Measurements from ENCODE around the gene RAB40A.
A peak's percentile ranks its signal among the peaks of the same experiment; 100 is the strongest.
"Not testable (repeated sequence)": the region's sequence is repeated elsewhere in the genome, so short reads cannot be mapped to it uniquely, and the experiment has no call there.

RAB40A gene

DNA sequence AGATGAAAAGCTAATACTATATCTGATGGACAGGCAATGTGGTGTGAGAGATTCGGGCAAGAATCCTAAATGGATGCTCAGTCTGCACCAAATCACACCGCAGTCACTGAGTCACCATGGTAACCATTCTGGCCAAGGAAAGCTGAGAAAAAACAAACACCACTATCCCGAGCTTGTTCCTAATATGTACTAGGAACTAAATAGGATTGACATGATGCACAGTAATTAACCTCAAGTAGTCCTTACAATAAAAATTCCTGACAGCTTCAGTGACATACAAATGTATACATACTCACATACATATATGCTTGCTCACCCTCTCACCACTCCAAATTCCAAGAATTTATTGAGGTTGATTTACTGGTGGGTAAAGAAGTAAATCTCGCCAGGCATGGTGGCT, 1.1 kb upstream of the RAB40A start:
- DNase-seq: no peak

DNA sequence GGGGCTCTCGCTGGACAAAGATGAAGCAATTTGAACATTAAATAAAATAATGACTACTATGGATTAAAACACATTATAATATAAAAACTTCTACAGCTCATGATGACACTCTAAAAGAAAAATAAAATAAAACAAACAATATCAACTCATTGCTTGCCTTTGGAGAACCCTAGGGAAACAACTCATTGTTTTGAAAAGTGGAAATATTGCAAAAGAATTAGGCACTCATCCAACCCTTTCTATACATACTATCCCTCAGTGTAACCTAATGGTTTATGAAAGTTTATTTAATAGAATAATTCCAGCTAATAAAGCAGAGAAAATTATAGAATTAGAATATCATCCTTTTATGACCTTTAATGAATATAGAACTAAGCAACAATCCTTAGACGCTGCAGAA, 718 bp downstream of the RAB40A start:
- no peak for DNase-seq

DNA sequence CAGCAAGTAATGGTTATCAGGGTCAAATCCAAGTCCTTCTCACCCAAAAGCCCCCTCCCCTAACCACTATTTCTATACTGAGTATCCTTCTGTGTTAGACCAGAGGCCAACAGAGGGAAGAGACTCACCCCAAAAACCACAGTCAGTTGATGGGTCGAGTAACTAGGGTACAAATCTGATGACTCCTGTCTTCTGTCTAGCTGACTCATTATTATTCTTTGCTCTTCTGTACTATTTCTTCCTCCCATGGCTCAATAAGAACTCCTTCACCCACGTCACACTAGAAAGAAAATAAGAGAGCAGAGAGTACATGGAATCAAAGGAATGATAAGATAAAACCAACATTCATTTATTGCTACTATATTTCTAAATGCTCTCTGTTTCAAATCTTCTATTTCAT, 2.0 kb downstream of the RAB40A start:
- DNase-seq: no peak

DNA sequence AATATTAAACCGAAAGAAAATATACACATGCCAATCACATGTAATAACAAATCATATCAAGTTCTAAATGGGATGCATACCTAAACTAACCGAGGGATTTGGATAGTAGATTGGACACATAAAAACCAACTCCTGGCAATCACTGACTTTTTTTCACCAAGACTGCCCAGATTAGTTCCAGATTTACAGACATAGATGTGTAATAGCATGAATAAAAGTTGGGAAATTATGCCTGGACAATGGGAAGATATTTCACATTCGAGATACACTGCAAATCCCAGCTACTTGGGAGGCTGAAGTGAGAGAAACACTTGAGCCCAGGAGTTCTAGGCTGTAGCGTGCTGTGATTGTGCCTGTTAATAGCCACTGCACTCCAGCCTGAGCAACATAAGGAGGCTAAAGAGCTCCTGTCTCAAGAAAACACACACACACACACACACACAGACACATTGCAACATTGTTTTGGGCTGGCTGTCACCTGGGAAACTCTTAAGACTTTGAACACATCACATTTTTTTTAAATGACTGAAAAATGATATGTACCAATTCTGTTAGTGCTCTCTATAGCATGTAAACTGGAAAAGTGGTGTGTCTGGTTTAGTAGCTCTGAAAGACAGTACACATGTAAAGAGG, 5.7 kb downstream of the RAB40A start:
- DNase-seq: no peak

DNA sequence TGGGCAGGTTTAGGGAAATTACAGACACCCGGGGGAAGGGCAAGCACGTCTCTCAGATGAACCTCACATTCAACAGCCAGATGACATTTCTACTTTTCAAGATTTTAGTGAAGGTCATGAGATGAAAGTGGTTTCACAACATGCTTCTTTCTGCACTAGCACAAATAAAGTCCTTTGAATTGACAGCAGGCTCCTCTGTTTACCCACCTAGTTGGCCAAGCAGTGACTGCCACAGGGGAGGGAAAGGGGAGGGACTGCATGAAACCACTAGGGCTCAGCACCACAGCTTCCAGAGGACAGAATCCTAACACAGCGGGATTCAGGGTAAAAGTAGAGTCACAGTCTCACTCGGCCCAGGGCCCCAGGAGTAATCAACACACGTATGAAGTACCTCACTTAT, 6.2 kb downstream of the RAB40A start:
- no peak for DNase-seq

DNA sequence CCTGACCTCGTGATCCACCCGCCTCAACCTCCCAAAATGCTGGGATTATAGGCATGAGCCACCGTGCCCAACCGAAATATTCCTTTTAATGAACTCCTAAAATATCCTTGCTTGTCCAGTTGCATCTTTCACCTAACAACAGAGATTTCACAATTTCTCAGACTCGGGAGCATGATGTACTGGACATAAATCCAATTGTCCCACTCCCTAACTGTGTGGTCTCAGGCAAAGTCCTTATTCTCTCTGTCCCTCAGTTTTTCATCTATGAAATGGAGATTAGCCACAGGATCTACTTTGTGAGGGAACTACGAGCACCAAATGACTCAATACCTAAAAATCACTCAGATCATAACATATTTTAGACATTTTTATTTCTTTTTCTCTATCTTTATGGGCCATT, 9.3 kb downstream of the RAB40A start:
- DNase-seq: no peak

DNA sequence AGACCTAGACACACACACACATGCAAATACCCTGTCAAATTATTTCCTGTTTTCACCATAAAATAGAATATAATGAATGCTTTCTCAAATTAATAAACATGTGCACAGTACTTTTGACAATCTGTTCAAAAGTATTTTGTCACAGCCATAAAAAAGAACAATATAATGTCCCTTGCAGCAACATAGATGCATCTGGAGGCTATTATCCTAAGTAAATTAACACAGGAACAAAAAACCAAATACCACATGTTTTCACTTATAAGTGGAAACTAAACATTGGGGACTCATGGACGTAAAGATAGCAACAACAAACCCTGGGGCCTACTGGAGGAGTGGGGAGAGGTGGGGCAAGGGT, 15.5 kb downstream of the RAB40A start:
- no peak for DNase-seq

DNA sequence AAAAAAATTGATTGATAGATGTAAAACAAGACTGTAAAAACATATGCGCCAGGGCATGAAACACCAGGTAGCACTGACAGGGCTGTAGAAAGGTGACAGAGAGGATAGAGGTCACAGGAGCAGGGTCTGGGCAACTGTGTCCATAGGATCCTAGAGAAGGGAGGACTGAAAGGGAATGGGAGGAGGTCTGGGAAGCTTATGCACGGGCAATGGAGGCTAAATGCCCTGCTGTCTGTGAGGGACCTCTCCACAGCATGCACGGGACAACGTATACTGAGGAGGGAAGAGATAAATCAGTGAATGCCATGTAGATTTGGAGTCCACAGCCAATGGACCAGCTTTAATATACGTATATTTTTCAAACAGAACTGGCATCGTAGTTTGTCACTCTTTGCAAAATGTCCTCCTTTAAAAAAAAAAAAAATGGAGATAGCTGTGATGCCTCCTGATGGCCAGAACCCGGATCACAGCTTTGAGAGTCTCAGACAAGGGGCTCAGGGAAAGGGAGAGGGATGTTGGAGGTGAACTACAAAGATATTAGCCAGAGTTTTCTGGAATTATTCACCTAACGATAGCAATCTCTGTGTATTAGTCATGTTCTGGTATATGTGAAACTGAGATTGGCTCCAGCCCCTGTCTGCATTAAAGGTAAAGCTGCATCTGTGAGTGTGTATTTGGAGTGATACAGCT, 16.0 kb downstream of the RAB40A start:
- DNase-seq: no peak

DNA sequence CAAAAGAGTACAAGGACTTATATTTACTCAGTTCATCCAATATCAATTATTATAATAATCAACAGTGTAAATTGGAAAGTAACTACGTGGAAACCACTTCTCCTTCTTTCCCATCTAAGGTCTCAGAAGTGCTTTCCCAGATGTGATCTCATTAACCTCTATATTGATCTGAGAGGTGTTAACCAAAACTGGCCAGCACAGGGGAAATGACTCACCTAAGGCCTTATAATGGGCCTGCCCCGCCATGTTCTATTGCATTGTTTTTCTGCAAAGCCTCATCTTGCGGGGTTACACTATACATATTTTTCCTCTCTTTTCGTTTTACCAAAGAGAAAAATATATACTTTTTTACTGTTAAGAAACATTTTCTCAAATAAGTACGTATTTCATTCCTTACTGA, 20.5 kb downstream of the RAB40A start:
- DNase-seq: no peak

DNA sequence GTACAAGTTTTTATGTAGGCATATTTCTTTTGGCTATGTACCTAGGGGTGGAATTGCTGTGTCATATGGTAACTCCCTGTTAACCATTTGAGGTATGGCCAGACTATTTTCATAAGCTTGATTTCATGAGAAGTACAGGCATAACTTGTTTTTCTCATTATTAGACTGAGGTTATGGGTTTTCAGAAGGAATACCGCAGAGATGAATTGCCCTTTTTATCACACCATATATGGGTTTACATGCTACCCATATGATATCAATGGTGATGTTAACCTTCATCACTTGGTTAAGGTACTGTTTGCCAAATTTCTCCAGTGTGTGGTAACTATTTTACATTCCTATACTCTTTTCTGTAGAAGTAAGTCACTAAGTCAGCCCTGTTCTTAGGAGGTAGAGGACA, 23.5 kb downstream of the RAB40A start:
- DNase-seq: no peak

DNA sequence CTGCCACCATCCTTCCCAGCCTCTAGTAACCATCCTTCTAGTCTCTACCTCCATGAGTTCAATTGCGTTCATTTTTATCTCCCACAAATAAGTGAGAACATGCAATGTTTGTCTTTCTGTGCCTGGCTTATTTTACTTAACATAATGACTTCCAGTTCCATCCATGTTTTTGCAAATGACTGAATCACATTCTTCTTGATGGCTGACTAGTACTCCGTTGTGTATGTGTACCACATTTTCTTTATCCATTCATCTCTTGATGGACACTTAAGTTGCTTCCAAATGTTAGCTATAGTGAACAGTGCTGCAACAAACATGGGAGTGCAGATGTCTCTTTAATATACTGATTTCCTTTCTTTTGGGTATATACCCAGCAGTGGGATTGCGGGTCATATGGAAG, 25.7 kb downstream of the RAB40A start:
- not testable (repeated sequence) for DNase-seq

DNA sequence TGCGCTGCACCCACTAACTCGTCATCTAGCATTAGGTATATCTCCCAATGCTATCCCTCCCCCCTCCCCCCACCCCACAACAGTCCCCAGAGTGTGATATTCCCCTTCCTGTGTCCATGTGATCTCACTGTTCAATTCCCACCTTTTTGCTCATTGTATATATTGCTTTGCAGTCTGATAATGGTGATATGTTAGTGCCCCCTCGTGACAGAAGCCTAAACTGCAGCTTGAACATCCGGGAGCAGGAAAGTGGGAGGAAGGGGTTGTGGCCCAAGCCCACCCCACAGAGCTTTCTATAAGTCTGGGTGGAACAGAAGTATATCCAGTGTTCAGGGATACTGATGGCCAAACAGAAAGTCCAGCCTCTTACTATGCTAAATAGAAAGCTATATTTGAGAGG, 29.6 kb downstream of the RAB40A start:
- DNase-seq: peak in 1 of 2 donors; percentile 47

DNA sequence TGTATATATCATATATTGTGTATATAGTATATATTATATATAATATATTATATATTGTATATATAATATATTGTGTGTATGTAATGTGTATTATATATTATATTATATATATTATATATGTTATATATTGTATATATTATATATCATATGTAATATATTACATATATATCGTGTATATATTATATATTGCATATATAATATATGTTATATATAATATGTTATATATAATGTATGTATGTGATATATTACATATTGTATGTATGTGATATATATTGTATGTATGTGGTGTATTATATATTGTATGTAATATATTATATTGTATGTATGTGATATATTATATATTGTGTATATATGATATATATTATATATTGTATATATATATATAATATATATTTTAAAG, 30.5 kb downstream of the RAB40A start:
- no peak for DNase-seq

DNA sequence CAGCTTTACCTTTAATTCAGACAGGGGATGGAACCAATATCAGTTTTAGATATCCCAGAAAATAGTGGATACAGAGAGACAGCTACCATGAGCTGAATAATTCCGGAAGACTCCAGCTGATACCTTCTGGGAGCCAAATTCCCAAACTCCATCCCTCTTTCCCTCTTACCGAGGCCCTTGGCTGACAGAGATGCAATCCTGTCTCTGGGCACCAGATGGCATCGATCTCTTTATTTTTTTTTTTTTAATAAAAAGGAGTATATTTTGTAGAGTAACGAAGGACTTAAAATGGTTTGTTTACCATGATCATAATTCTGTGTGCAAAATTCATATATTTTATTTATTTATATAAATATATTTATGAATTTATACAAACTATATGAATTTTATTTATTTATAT, 31.0 kb downstream of the RAB40A start:
- no peak for DNase-seq

DNA sequence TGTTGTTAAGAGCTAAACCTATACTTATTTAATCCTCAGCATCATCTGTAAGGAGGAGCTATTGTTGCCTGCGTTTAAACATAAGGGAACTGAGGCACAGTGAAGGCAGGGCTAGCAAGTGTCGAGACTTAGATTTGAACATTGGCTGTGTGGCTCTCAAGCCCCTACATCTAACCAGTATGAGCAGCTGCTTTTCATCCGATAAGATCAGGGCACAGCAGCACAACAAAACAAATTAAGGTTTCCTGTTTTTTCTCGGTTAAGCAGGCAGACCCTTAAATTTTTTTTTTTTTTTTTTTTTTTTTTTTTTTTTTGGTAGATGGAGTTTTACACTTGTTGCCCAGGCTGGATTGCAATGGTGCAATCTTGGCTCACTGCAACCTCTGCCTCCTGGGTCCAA, 35.6 kb downstream of the RAB40A start:
- no peak for DNase-seq

DNA sequence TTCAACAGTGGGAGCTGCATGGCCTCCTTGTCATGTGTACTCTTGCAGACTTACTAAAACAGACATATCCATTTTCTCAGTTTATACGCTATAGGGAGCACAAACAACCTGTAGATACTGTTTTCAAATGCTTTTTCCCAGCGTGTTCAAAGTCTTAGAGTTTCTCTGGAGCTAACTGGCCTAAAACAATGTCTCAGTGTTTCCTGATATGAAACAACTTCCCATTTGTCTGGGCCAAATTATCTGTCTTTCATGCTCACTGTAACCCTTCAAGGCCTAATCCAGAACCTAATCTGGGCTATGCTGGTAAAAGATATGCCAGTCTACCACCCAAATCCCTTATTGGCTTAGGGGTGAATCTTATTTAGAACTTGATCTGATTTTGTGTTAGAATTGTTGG, 38.8 kb downstream of the RAB40A start:
- DNase-seq: no peak

DNA sequence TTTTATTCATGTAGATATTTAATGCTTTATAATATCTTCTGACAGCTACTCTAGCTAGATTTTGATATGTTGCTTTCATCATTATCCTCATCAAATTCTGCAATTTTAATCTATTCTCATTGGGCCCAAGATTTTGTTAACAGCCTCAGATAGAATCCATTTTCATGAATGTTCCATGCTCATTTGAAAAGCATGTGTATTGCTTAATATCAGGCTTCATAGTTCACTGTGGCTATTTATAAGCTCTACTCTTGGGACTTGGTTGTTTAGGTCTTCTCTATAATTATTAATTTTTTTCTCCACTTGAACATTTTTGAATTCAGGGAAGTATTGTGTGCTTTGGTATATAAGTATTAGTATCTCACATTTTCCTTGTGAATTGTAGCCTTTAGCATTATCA, 41.8 kb downstream of the RAB40A start:
- DNase-seq: no peak

DNA sequence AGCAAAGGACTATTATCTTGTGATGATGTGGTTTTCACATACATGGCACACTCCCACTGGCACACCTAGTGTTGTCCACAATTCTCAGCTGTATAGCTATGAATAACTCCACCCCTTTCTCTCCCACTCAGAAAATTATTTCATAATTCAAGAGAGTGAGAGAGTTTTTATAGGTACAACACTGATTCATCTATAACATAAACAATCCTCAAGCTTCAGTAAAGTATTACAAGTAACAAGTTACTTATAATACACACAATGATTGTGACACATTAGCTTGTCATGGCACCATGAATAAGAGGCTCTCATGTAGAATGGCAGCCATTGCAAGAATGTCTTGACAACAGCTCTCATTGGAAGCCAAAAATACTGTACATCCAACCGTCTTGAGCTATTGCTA, 43.9 kb downstream of the RAB40A start:
- DNase-seq: no peak

DNA sequence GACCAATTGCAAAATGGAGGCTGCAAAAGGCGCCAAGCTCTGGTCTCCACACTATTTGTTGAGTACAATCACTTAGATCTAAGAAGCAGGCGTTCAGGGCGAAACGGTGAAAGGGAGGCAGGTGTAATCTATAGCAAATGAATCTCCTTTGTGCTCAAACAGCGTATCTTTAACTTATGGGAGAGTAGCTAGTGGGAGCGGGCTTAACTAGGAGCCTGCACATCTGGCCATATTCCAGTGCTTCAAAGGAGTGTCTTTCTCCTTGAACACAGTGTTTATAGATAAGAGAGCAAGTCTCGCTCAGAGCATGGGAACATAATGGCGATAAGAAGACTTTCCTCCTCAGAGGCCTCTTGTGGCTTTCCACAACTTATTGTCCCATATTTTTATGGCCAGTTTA, 49.3 kb downstream of the RAB40A start:
- DNase-seq: not testable (repeated sequence)

DNA sequence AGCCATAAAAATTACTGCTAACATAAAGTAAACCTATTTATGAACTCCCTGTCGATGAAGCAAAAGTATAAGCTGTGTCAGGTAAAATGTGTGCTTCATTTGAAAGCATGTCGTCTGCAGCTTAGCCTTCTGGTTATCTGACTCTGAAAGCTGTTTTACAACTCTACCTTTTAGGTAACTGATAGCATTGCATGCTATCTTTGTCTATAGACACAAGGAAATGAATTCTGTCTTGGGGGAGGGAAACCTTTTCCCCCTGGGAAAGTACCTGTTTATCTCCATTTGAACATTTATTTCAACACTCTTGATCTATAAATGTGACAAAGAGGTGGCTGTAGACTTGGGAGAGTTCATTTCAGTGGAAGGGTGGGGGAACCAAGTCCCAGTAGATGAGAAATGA, 51.4 kb downstream of the RAB40A start:
- DNase-seq: no peak

DNA sequence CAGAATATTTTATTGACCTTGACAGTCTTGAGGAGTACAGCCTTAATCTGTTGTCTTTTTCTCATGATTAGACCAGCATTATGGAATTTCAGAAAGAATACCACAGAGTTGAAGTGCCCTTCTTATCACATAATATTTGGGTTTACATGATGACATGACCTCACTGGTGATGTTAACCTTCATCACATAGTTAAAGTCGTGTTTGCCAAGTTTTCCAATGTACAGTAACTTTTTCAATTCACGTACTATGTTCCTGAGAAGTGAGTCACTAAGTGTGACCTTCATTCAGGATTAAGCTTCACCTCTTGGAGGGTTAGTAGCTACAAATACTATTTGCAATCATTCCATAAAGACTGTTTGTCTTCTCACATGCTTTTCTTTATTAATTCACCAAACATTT, 52.1 kb downstream of the RAB40A start:
- DNase-seq: no peak

DNA sequence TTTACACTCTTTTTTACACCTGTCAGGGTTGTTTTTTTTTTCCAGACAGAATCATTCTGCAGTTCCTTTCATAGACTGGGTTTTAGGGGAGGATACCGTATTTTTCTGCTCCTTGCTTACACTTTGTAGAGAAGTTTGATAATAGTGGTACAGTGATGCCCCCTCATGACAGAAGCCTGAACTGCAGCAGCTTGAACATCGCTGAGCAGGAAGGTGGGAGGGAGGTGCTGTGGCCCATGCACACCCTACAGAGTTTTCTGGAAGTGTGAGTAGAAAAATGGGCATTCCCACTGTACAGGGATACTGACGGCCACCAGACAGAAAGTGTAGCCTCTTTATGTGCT, 54.5 kb downstream of the RAB40A start:
- DNase-seq: peak; percentile 63 to 75

DNA sequence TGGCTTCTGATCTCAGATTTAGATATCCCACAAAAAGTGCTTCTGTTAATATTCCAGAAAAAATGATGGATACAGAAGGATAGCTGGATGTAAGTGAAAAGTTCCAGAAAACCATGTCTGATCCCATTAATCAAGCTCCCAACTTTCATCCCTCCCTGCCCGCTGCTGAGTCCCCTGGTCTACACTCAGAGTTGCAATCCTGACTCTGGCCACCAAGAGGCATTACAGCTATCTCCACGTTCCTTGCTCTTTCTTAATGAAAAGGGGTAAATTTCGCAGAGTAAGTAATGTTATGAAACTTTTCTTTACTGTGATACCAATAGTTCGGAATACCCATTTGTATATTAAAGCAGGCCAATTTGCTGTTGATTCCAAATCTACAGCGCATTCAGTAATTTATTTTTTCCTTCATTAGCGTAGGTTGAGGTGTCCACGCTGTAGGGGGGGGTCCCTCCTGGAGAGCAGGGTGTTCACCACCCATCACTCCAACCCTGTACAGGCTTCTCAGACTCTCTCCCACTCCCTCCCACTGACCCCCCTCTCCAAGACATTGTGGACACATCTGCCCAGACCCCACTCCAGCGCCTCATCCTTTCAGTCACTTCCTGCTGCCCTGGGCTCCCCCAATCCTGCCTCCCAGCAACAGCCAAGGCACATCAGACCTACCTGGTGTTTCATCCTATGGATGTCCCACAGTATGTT, 55.1 kb downstream of the RAB40A start:
- peak; percentile 8 to 34 for DNase-seq

DNA sequence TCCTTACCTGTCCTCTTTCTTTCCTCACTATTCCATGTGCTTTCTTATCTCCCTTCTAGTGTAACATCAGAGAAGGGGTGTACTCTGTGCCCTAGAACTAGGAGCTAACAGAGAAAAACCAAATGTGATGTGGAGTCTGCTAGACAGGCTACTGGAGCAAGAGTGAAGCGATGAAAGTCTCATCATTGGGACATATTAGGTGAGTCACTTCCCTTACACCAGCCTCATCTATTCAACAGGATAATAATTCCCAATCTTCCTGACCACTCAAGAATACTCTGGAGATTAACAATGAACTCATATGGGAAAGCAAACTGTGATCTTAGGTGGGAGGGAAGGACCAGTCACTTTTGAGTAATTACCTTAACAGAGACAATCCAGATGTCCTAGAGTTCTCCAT, 58.1 kb downstream of the RAB40A start:
- DNase-seq: no peak
